Astrocyte (in vitro differentiated cells and primary cell): ENCODE data around the gene DOCK2. TPM values are rescaled to one million over a fixed set of nuclear protein-coding genes. Genes with fewer than 3 reads are reported as not detected.

Experiments
- DNase-seq: peaks from one replicate; pipeline ENCODE4 v3.0.0-alpha.2; 2010; ENCODE audit warnings: low read depth
- FAIRE-seq: peaks from 2 replicates; lab custom pipeline; 2011; peaks lifted over from hg19 to GRCh38; lab: Jason Lieb, UNC
- H2AFZ ChIP-seq: 2 replicates; pipeline ENCODE4 v1.6.0; 2012; ENCODE audit warnings: low read depth, low read length, inconsistent platforms
- H3K27ac ChIP-seq: 2 replicates; pipeline ENCODE4 v1.5.1; 2011; ENCODE audit warnings: low read depth, low read length, inconsistent platforms
- H3K27me3 ChIP-seq: 2 replicates; pipeline ENCODE4 v1.6.0; 2011; ENCODE audit warnings: low read length, inconsistent platforms; ENCODE audit not compliant: insufficient read depth
- H3K36me3 ChIP-seq: 2 replicates; pipeline ENCODE4 v1.5.1; 2011; ENCODE audit warnings: low read length, inconsistent platforms; ENCODE audit not compliant: insufficient read depth
- H3K4me1 ChIP-seq: 2 replicates; pipeline ENCODE4 v1.5.1; 2011; ENCODE audit warnings: low read length, inconsistent platforms; ENCODE audit not compliant: insufficient read depth
- H3K4me2 ChIP-seq: 2 replicates; pipeline ENCODE4 v1.6.0; 2012; ENCODE audit warnings: low read length, inconsistent platforms
- H3K4me3 ChIP-seq: 2 replicates; pipeline ENCODE4 v1.5.1; 2011; ENCODE audit warnings: low read depth, mild to moderate bottlenecking, low read length, inconsistent platforms; ENCODE audit not compliant: insufficient read depth
- H3K79me2 ChIP-seq: 2 replicates; pipeline ENCODE4 v1.6.0; 2012; ENCODE audit warnings: mild to moderate bottlenecking, low read length, inconsistent platforms; ENCODE audit not compliant: insufficient read depth
- H3K9ac ChIP-seq: 2 replicates; pipeline ENCODE4 v1.6.0; 2012; ENCODE audit warnings: mild to moderate bottlenecking, low read length, inconsistent platforms
- H3K9me3 ChIP-seq: 2 replicates; pipeline ENCODE4 v1.5.1; 2012; ENCODE audit warnings: low read depth, mild to moderate bottlenecking, low read length, inconsistent platforms; ENCODE audit not compliant: insufficient read depth
- H4K20me1 ChIP-seq: 2 replicates; pipeline ENCODE4 v1.6.0; 2012; ENCODE audit warnings: low read length, inconsistent platforms; ENCODE audit not compliant: insufficient read depth
- H3K27ac Mint-ChIP-seq: one replicate; pipeline ENCODE4 v1.8.0; 2021; ENCODE audit warnings: mild to moderate bottlenecking, mixed read lengths; ENCODE audit not compliant: unreplicated experiment
- H3K27me3 Mint-ChIP-seq: one replicate; pipeline ENCODE4 v1.8.0; 2021; ENCODE audit warnings: low read depth, mixed read lengths; ENCODE audit not compliant: unreplicated experiment
- H3K36me3 Mint-ChIP-seq: one replicate; pipeline ENCODE4 v1.8.0; 2021; ENCODE audit warnings: low read depth, mixed read lengths; ENCODE audit not compliant: unreplicated experiment
- H3K4me1 Mint-ChIP-seq: one replicate; pipeline ENCODE4 v1.8.0; 2021; ENCODE audit warnings: low read depth, mixed read lengths; ENCODE audit not compliant: unreplicated experiment
- H3K4me3 Mint-ChIP-seq: one replicate; pipeline ENCODE4 v1.8.0; 2021; ENCODE audit warnings: mild to moderate bottlenecking, moderate library complexity, mixed read lengths; ENCODE audit not compliant: unreplicated experiment
- H3K9me3 Mint-ChIP-seq: one replicate; pipeline ENCODE4 v1.8.0; 2021; ENCODE audit warnings: mild to moderate bottlenecking, mixed read lengths; ENCODE audit not compliant: unreplicated experiment
- CTCF ChIP-seq: IDR thresholded peaks from 2 replicates; pipeline ENCODE4 v1.5.1; 2011; ENCODE audit warnings: low read depth, mild to moderate bottlenecking, inconsistent platforms, low read length, moderate library complexity; ENCODE audit not compliant: insufficient read depth
- EZH2 ChIP-seq: IDR thresholded peaks from 2 replicates; pipeline ENCODE4 v1.6.1; 2012; ENCODE audit warnings: mild to moderate bottlenecking, low read length, inconsistent platforms; ENCODE audit not compliant: insufficient read depth
- total RNA-seq: library from RNA; stranded (reverse); gene quantifications from 2 replicates; pipeline ENCODE4 v1.2.1, GENCODE V29; 2021

Gene DOCK2
- total RNA-seq, 1 donor from 2014 or later: 0.66 TPM

- Histone ChIP-seq H4K20me1 (no peaks in the 10 kb centered on the region), H3K9me3 (no peaks in the 10 kb centered on the region), H3K36me3 (no peaks in the 10 kb centered on the region), H2AFZ (no peak overlapping the region), H3K27me3 (no peaks in the 10 kb centered on the region), H3K9ac (no peak overlapping the region), H3K27ac (no peak overlapping the region), H3K4me1 (peaks cover 24% of the 10 kb centered on the region), H3K4me3 (no peak overlapping the region), H3K4me2 (no peak overlapping the region), H3K79me2 (no peaks in the 10 kb centered on the region)
- TF ChIP-seq EZH2: no peak
- no peak for TF ChIP-seq CTCF
- H3K36me3 Mint-ChIP-seq: no peaks in the 10 kb centered on the region
- DNase-seq (no peak), FAIRE-seq (no peak)
- H3K4me1 Mint-ChIP-seq: peaks cover 27% of the 10 kb centered on the region
- H3K4me3 Mint-ChIP-seq: no peak overlapping the region
- peaks cover 11% of the 10 kb centered on the region for H3K27me3 Mint-ChIP-seq
- no peaks in the 10 kb centered on the region for H3K9me3 Mint-ChIP-seq
- H3K27ac Mint-ChIP-seq: no peak overlapping the region
Observed at GRCh38 chr5:169653091-169653490, 16.0 kb downstream of the DOCK2 start.

- Histone ChIP-seq H3K4me1 (peaks cover 13% of the 10 kb centered on the region), H3K79me2 (no peaks in the 10 kb centered on the region), H3K4me3 (no peak overlapping the region), H3K27me3 (no peaks in the 10 kb centered on the region), H3K9me3 (no peaks in the 10 kb centered on the region), H3K4me2 (no peak overlapping the region), H3K9ac (no peak overlapping the region), H4K20me1 (no peaks in the 10 kb centered on the region), H3K27ac (no peak overlapping the region), H2AFZ (no peak overlapping the region), H3K36me3 (no peaks in the 10 kb centered on the region)
- Mint-ChIP-seq H3K27me3 (peaks cover 11% of the 10 kb centered on the region), H3K27ac (no peak overlapping the region), H3K9me3 (no peaks in the 10 kb centered on the region), H3K4me1 (peaks cover 16% of the 10 kb centered on the region), H3K36me3 (no peaks in the 10 kb centered on the region), H3K4me3 (no peak overlapping the region)
- DNase-seq: no peak
- FAIRE-seq: no peak
- no peak for TF ChIP-seq CTCF
- no peak for TF ChIP-seq EZH2
Observed at GRCh38 chr5:169655353-169655752, 18.3 kb downstream of the DOCK2 start.

GRCh38 chr5:169656125-169656901, 19.2 kb downstream of the DOCK2 start:
- Mint-ChIP-seq H3K27me3 (peaks cover 11% of the 10 kb centered on the region), H3K4me1 (peaks cover 8% of the 10 kb centered on the region), H3K27ac (no peak overlapping the region), H3K4me3 (no peak overlapping the region), H3K36me3 (no peaks in the 10 kb centered on the region), H3K9me3 (no peaks in the 10 kb centered on the region)
- no peaks in the 10 kb centered on the region for H4K20me1 ChIP-seq
- H3K4me2 ChIP-seq: no peak overlapping the region
- H3K4me1 ChIP-seq: peaks cover 4% of the 10 kb centered on the region
- H3K79me2 ChIP-seq: no peaks in the 10 kb centered on the region
- no peak overlapping the region for H2AFZ ChIP-seq
- no peaks in the 10 kb centered on the region for H3K9me3 ChIP-seq
- H3K27me3 ChIP-seq: no peaks in the 10 kb centered on the region
- FAIRE-seq (no peak), DNase-seq (peak; percentile 30)
- H3K36me3 ChIP-seq: no peaks in the 10 kb centered on the region
- H3K27ac ChIP-seq: no peak overlapping the region
- no peak overlapping the region for H3K9ac ChIP-seq
- H3K4me3 ChIP-seq: no peak overlapping the region
- TF ChIP-seq EZH2: no peak
- TF ChIP-seq CTCF: no peak
